DND-41 (cell line): ENCODE results near the gene ADIPOR1.
"Not testable (repeated sequence)": the region's sequence is repeated elsewhere in the genome, so short reads cannot be mapped to it uniquely, and the experiment has no call there.

Source experiments
- ATAC-seq: fragments of 200-7000 bp; cut with Tn5 transposase; 3 replicates; pipeline ENCODE4 v1.9.1; 2021; ENCODE audit warnings: low read depth; ENCODE audit not compliant: insufficient read depth
- DNase-seq: peaks from one replicate; pipeline ENCODE4 v3.0.0-alpha.2; 2020
- H2AFZ ChIP-seq: 2 replicates; pipeline ENCODE4 v1.6.0; 2012; ENCODE audit warnings: low read depth, low read length
- H3K27ac ChIP-seq: 2 replicates; pipeline ENCODE4 v1.5.1; 2012; ENCODE audit warnings: low read length, inconsistent platforms
- H3K27me3 ChIP-seq: fragments of 200-600 bp; sonication (generic); 2 replicates; pipeline ENCODE4 v1.6.0; 2012; ENCODE audit warnings: low read length, mild to moderate bottlenecking, inconsistent platforms; ENCODE audit not compliant: insufficient read depth, poor library complexity
- H3K36me3 ChIP-seq: 2 replicates; pipeline ENCODE4 v1.5.1; 2012; ENCODE audit warnings: low read length, inconsistent platforms; ENCODE audit not compliant: insufficient read depth
- H3K4me1 ChIP-seq: 2 replicates; pipeline ENCODE4 v1.5.1; 2012; ENCODE audit warnings: mild to moderate bottlenecking, low read length; ENCODE audit not compliant: insufficient read depth
- H3K4me2 ChIP-seq: 2 replicates; pipeline ENCODE4 v1.6.0; 2012; ENCODE audit warnings: mild to moderate bottlenecking, moderate library complexity, low read length, inconsistent platforms; ENCODE audit not compliant: insufficient read depth
- H3K4me3 ChIP-seq, 2 experiments: fragments of 200-600 bp in 1 of 2; shearing (Covaris generic) in 1 of 2; 2 replicates each; pipeline ENCODE4 v1.5.1; 2012 to 2016; ENCODE audit warnings: inconsistent platforms in 2 of 2, low read length in 2 of 2, mild to moderate bottlenecking in 2 of 2, low read depth in 1 of 2, moderate library complexity in 1 of 2
- H3K79me2 ChIP-seq: 2 replicates; pipeline ENCODE4 v1.6.0; 2012; ENCODE audit warnings: low read length, inconsistent platforms; ENCODE audit not compliant: insufficient read depth
- H3K9ac ChIP-seq: 2 replicates; pipeline ENCODE4 v1.6.0; 2012; ENCODE audit warnings: low read depth, mild to moderate bottlenecking, inconsistent platforms, low read length, moderate library complexity
- H3K9me3 ChIP-seq: 2 replicates; pipeline ENCODE4 v1.5.1; 2012; ENCODE audit warnings: low read length, moderate library complexity, mild to moderate bottlenecking, inconsistent platforms; ENCODE audit not compliant: insufficient read depth, severe bottlenecking
- H4K20me1 ChIP-seq: 2 replicates; pipeline ENCODE4 v1.6.0; 2012; ENCODE audit warnings: low read length; ENCODE audit not compliant: insufficient read depth
- CTCF ChIP-seq: IDR thresholded peaks from 2 replicates; pipeline ENCODE4 v1.5.1; 2012; ENCODE audit warnings: borderline replicate concordance, low read length, moderate library complexity, mild to moderate bottlenecking; ENCODE audit not compliant: poor library complexity, severe bottlenecking; ENCODE audit errors: extremely low read depth
- EZH2 ChIP-seq: IDR thresholded peaks from 3 replicates; pipeline ENCODE4 v1.6.1; 2012; ENCODE audit warnings: borderline replicate concordance, low read depth, mild to moderate bottlenecking, moderate library complexity, low read length, inconsistent platforms; ENCODE audit not compliant: severe bottlenecking

ADIPOR1 gene

GRCh38 chr1:202915146-202915545 is 43.0 kb downstream of the ADIPOR1 start:
- H3K4me3 ChIP-seq = no peak overlapping the region
- H3K9ac ChIP-seq = no peak overlapping the region
- no peak for ATAC-seq
- H3K9me3 ChIP-seq = no peaks in the 10 kb centered on the region
- no peaks in the 10 kb centered on the region for H3K27me3 ChIP-seq
- no peak for DNase-seq
- no peak overlapping the region for H3K4me2 ChIP-seq
- no peaks in the 10 kb centered on the region for H4K20me1 ChIP-seq
- H3K27ac ChIP-seq = no peak overlapping the region
- H3K79me2 ChIP-seq = no peaks in the 10 kb centered on the region
- no peak for TF ChIP-seq CTCF
- TF ChIP-seq EZH2 = no peak
- H3K36me3 ChIP-seq = peaks cover 92% of the 10 kb centered on the region
- H2AFZ ChIP-seq = no peak overlapping the region
- H3K4me1 ChIP-seq = no peaks in the 10 kb centered on the region

- H4K20me1 ChIP-seq, DNase-seq, H3K27me3 ChIP-seq, H3K27ac ChIP-seq, H3K4me1 ChIP-seq, H3K79me2 ChIP-seq, H3K9ac ChIP-seq, H3K9me3 ChIP-seq, H2AFZ ChIP-seq, H3K4me3 ChIP-seq, H3K4me2 ChIP-seq, ATAC-seq: not testable (repeated sequence)
- H3K36me3 ChIP-seq = peaks cover 95% of the 10 kb centered on the region
Observed at GRCh38 chr1:202912476-202912875, 45.6 kb downstream of the ADIPOR1 start.

GRCh38 chr1:202909494-202909893 is 48.6 kb downstream of the ADIPOR1 start:
- no peaks in the 10 kb centered on the region for H3K4me1 ChIP-seq
- H2AFZ ChIP-seq = no peak overlapping the region
- H4K20me1 ChIP-seq = no peaks in the 10 kb centered on the region
- no peaks in the 10 kb centered on the region for H3K79me2 ChIP-seq
- ATAC-seq = no peak
- no peaks in the 10 kb centered on the region for H3K27me3 ChIP-seq
- no peak for DNase-seq
- no peak overlapping the region for H3K4me2 ChIP-seq
- no peak overlapping the region for H3K9ac ChIP-seq
- H3K4me3 ChIP-seq = no peak overlapping the region
- TF ChIP-seq EZH2 (no peak), CTCF (no peak)
- H3K9me3 ChIP-seq = no peaks in the 10 kb centered on the region
- no peak overlapping the region for H3K27ac ChIP-seq
- H3K36me3 ChIP-seq = peaks cover 81% of the 10 kb centered on the region

- ATAC-seq (no peak), DNase-seq (no peak)
- H3K4me2 ChIP-seq = no peak overlapping the region
- no peaks in the 10 kb centered on the region for H3K4me1 ChIP-seq
- no peaks in the 10 kb centered on the region for H3K27me3 ChIP-seq
- no peak overlapping the region for H2AFZ ChIP-seq
- H3K4me3 ChIP-seq = no peak overlapping the region
- H3K36me3 ChIP-seq = peaks cover 80% of the 10 kb centered on the region
- H4K20me1 ChIP-seq = no peaks in the 10 kb centered on the region
- H3K9me3 ChIP-seq = no peaks in the 10 kb centered on the region
- TF ChIP-seq EZH2 = no peak
- TF ChIP-seq CTCF = no peak
- no peak overlapping the region for H3K9ac ChIP-seq
- H3K79me2 ChIP-seq = no peaks in the 10 kb centered on the region
- no peak overlapping the region for H3K27ac ChIP-seq
Observed at GRCh38 chr1:202908998-202909397, 49.1 kb downstream of the ADIPOR1 start.
